A673 (cell line): ENCODE measurements around the gene LINC00305.

Experiments
- EZH2 ChIP-seq: fragments of 200-600 bp; sonication (generic); IDR thresholded peaks from 2 replicates; pipeline ENCODE4 v1.6.1; 2017; ENCODE audit warnings: borderline replicate concordance, low read depth, mild to moderate bottlenecking, mixed read lengths, antibody characterized with exemption, low read length; ENCODE audit not compliant: poor library complexity, severe bottlenecking
- TF ChIP-seq, protein P1 (sequence below): fragments of 300-800, 200-600 bp; sonication (generic); conservative IDR thresholded peaks from 2 replicates; pipeline ENCODE4 v1.5.1; 2017; ENCODE audit warnings: low read depth, mild to moderate bottlenecking, antibody characterized with exemption, low read length, moderate library complexity, mixed read lengths

DNA sequence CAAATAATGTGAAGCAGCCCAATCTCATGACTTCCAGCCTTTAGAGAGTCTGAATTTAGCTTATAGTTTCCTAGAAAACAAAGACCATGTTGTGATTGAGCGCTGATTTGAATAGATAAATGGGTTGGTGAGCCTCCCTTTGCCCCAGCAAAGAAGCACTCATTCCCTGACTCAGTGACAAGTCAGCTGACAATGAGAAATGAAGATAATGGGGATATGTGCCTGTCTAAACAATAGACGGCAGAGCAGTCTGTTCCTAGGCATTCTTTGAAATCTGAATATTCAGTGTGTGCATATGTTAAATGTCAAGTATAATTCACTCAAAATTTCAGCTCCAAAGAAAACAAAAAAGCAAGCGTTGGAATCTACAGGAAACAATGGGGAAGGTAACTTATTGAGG is 34.8 kb upstream of the LINC00305 start:
- TF ChIP-seq, protein P1, sequence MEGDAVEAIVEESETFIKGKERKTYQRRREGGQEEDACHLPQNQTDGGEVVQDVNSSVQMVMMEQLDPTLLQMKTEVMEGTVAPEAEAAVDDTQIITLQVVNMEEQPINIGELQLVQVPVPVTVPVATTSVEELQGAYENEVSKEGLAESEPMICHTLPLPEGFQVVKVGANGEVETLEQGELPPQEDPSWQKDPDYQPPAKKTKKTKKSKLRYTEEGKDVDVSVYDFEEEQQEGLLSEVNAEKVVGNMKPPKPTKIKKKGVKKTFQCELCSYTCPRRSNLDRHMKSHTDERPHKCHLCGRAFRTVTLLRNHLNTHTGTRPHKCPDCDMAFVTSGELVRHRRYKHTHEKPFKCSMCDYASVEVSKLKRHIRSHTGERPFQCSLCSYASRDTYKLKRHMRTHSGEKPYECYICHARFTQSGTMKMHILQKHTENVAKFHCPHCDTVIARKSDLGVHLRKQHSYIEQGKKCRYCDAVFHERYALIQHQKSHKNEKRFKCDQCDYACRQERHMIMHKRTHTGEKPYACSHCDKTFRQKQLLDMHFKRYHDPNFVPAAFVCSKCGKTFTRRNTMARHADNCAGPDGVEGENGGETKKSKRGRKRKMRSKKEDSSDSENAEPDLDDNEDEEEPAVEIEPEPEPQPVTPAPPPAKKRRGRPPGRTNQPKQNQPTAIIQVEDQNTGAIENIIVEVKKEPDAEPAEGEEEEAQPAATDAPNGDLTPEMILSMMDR: no peak
- TF ChIP-seq EZH2: no peak
